ENCODE data around the gene GCH1. TPM values are rescaled to one million over a fixed set of nuclear protein-coding genes. Genes with fewer than 3 reads are reported as not detected.

The GCH1 gene
- total RNA-seq, 1 experiment from 2014 or later: 16.7 TPM

GRCh38 chr14:54809767-54810166 lies 92.9 kb downstream of the GCH1 start:
- no peak overlapping the region for H3K27ac ChIP-seq (ENCODE audit: low read depth, low read length)
- H3K4me1 ChIP-seq (ENCODE audit: control insufficient read depth in 1 of 2, insufficient read depth in 2 of 2, low read length in 2 of 2): peaks cover 0 to 5% of the 10 kb centered on the region in 2 experiments; a peak in 1 of 4 replicates
- H3K9me3 ChIP-seq (ENCODE audit: control insufficient read depth in 1 of 2, insufficient read depth in 1 of 2, low read depth in 1 of 2, low read length in 2 of 2): no peaks in the 10 kb centered on the region
- no peaks in the 10 kb centered on the region for H3K27me3 ChIP-seq (ENCODE audit: insufficient read depth, low read length)
- 0 out of 2 replicates have a peak, but pooled peaks cover 4% of the 10 kb centered on the region for H3K9me2 ChIP-seq (ENCODE audit: insufficient read depth)
- CTCF ChIA-PET: no interaction called here
- H3K79me2 ChIP-seq (ENCODE audit: insufficient read depth, low read length): no peaks in the 10 kb centered on the region
- intact Hi-C loops (cut with micrococcal nuclease): no loop called here
- DNase-seq (ENCODE audit: low read depth, low spot score) (no peak), ATAC-seq (no peak)
- no TSS peak for BruUV-seq (replicated peaks)
- H3K9ac ChIP-seq (ENCODE audit: low read length): no peak overlapping the region
- POLR2A ChIA-PET: no interaction called here
- no peak overlapping the region for H3K4me3 ChIP-seq (replicated peaks in 1 of 2; ENCODE audit: low read depth in 1 of 2, low read length in 2 of 2)
- no peak overlapping the region for H2AFZ ChIP-seq (ENCODE audit: low read depth, low read length, poor library complexity, severe bottlenecking)
- no peaks in the 10 kb centered on the region for H4K20me1 ChIP-seq (ENCODE audit: insufficient read depth)
- no peak overlapping the region for H3K4me2 ChIP-seq (ENCODE audit: low read length)
- RAD21 ChIA-PET (ENCODE audit: low non-redundant PET in 1 of 2, low total read pairs in 2 of 2, uncharacterized antibody in 2 of 2, unreplicated experiment in 2 of 2): no interaction called here
- no peaks in the 10 kb centered on the region for H3K36me3 ChIP-seq (ENCODE audit: control insufficient read depth in 1 of 2, insufficient read depth in 2 of 2, low read length in 2 of 2)
- no peak for TF ChIP-seq EZH2phosphoT487 (IDR thresholded peaks at IDR 0.05; ENCODE audit: borderline replicate concordance)
- no peak for TF ChIP-seq YY1 (IDR thresholded peaks at IDR 0.05; ENCODE audit: extremely low read depth, insufficient replicate concordance, low read depth, low read length)
- TF ChIP-seq EZH2 (IDR thresholded peaks at IDR 0.05): no peak
- TF ChIP-seq POLR2AphosphoS5 (IDR thresholded peaks at IDR 0.05; ENCODE audit: low read depth, low read length): no peak
- no peak for TF ChIP-seq POLR2A (IDR thresholded peaks at IDR 0.05; ENCODE audit: borderline replicate concordance, extremely low read depth, insufficient read depth, insufficient read length)
- no peak for TF ChIP-seq ZFX (IDR thresholded peaks at IDR 0.05)

- BruUV-seq (replicated peaks): no TSS peak
- no peak overlapping the region for H3K4me3 ChIP-seq (replicated peaks in 1 of 2; ENCODE audit: low read depth in 1 of 2, low read length in 2 of 2)
- RAD21 ChIA-PET (ENCODE audit: low non-redundant PET in 1 of 2, low total read pairs in 2 of 2, uncharacterized antibody in 2 of 2, unreplicated experiment in 2 of 2): no interaction called here
- H3K9me2 ChIP-seq (ENCODE audit: insufficient read depth): no peaks in the 10 kb centered on the region
- POLR2A ChIA-PET: no interaction called here
- H3K79me2 ChIP-seq (ENCODE audit: insufficient read depth, low read length): no peaks in the 10 kb centered on the region
- H3K36me3 ChIP-seq (ENCODE audit: control insufficient read depth in 1 of 2, insufficient read depth in 2 of 2, low read length in 2 of 2): no peaks in the 10 kb centered on the region
- no peak overlapping the region for H3K4me2 ChIP-seq (ENCODE audit: low read length)
- H2AFZ ChIP-seq (ENCODE audit: low read depth, low read length, poor library complexity, severe bottlenecking): no peak overlapping the region
- DNase-seq (ENCODE audit: low read depth, low spot score) (no peak), ATAC-seq (no peak)
- no peak overlapping the region for H3K27ac ChIP-seq (ENCODE audit: low read depth, low read length)
- H3K9me3 ChIP-seq (ENCODE audit: control insufficient read depth in 1 of 2, insufficient read depth in 1 of 2, low read depth in 1 of 2, low read length in 2 of 2): no peaks in the 10 kb centered on the region
- CTCF ChIA-PET: no interaction called here
- no peaks in the 10 kb centered on the region for H4K20me1 ChIP-seq (ENCODE audit: insufficient read depth)
- intact Hi-C loops (cut with micrococcal nuclease): no loop called here
- H3K27me3 ChIP-seq (ENCODE audit: insufficient read depth, low read length): no peaks in the 10 kb centered on the region
- H3K9ac ChIP-seq (ENCODE audit: low read length): no peak overlapping the region
- TF ChIP-seq JUND (IDR thresholded peaks at IDR 0.05) (no peak), YY1 (IDR thresholded peaks at IDR 0.05; ENCODE audit: extremely low read depth, insufficient replicate concordance, low read depth, low read length) (no peak)
- H3K4me1 ChIP-seq (ENCODE audit: control insufficient read depth in 1 of 2, insufficient read depth in 2 of 2, low read length in 2 of 2): peaks cover 0 to 5% of the 10 kb centered on the region in 2 experiments; a peak in 1 of 4 replicates
These were observed 94.1 kb downstream of the GCH1 start for GRCh38 chr14:54808326-54809161.
